ENCODE results near the gene ZNF521. TPM values are rescaled to one million over a fixed set of nuclear protein-coding genes. Genes with fewer than 3 reads are reported as not detected.

Gene ZNF521
- total and polyA plus RNA-seq, 10 of the 15 experiments (the other 5 are each of a cell fraction or from before 2014, with no cell fraction given), result 0.02 to 0.05 (median 0.04) TPM; not detected in 6

DNA sequence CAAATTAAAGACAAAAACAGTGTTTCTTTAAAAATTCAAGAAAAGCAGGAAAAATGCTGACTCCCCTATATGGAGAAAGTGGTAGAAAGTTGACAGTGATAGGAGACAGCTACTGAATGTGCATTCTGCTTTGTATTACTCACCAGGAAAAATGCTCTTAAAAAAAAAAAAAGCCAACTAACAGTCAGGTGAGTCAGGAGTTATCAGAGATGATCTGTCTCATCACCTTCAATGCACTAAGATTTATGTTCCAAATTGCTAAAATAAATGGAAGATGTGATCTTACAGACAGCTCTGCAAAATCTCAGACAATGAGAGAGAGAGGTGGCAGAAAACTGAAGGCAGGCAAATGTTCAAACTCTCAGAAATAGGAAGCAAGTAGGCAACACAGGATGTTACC is 47.6 kb upstream of the ZNF521 start:
- in situ Hi-C loops (cut with MboI), result no loop called here
- H3K27ac ChIP-seq (ENCODE audit: control insufficient read depth, insufficient read depth), result no peak overlapping the region
- H3K9me3 ChIP-seq (replicated peaks; ENCODE audit: control insufficient read depth, insufficient read depth, low read length), result no peaks in the 10 kb centered on the region
- H3K9ac ChIP-seq (ENCODE audit: control insufficient read depth, insufficient read depth, low read length), result no peak overlapping the region
- no peaks in the 10 kb centered on the region for H3K36me3 ChIP-seq (ENCODE audit: control insufficient read depth in 2 of 2, insufficient read depth in 2 of 2, low read length in 1 of 2)
- H4K20me1 ChIP-seq (ENCODE audit: control insufficient read depth, insufficient read depth), result no peaks in the 10 kb centered on the region
- no TSS peak for BruUV-seq (replicated peaks)
- FAIRE-seq, result no peak
- no peak for DNase-seq (ENCODE audit: low read depth, low spot score)
- H3K27me3 ChIP-seq (replicated peaks in 1 of 2; ENCODE audit: control insufficient read depth in 2 of 2, insufficient read depth in 2 of 2, low read length in 1 of 2), result no peaks in the 10 kb centered on the region; a peak in 1 of 4 replicates
- H3K4me3 ChIP-seq, result no peak overlapping the region
- SMC1A ChIA-PET (ENCODE audit: uncharacterized antibody, unreplicated experiment), result interaction anchor here (0.9 kb wide), 1 partner anchor 14 kb away, joined by 3 read pairs; no protein-coding TSS in a partner anchor
- CTCF ChIA-PET, result interaction anchor here (1.3 kb wide), 1 partner anchor 10 kb away, joined by 4 read pairs; no protein-coding TSS in a partner anchor
- RAD21 ChIA-PET (ENCODE audit: unreplicated experiment), result no interaction called here
- no peak overlapping the region for H2AFZ ChIP-seq (ENCODE audit: control insufficient read depth, low read depth, low read length)
- no peak overlapping the region for H3K4me2 ChIP-seq (ENCODE audit: control insufficient read depth, insufficient read depth)
- no peaks in the 10 kb centered on the region for H3K79me2 ChIP-seq (ENCODE audit: control insufficient read depth, insufficient read depth, low read length)
- TF ChIP-seq DPF2 (IDR thresholded peaks at IDR 0.05) (no peak), NR2F1 (conservative IDR thresholded peaks at IDR 0.05) (no peak), POLR2A (IDR thresholded peaks at IDR 0.05; ENCODE audit: low read depth, low read length) (no peak), SP1 (IDR thresholded peaks at IDR 0.05; ENCODE audit: low read depth, low read length) (no peak), ZNF24 (IDR thresholded peaks at IDR 0.05) (no peak), CHD4 (IDR thresholded peaks at IDR 0.05) (no peak), NR2C2 (IDR thresholded peaks at IDR 0.05; ENCODE audit: borderline replicate concordance, control insufficient read depth, insufficient read length, low read depth) (no peak), HDAC2 (IDR thresholded peaks at IDR 0.05) (no peak), ZBED1 (IDR thresholded peaks at IDR 0.05; ENCODE audit: borderline replicate concordance) (no peak), NFYB (IDR thresholded peaks at IDR 0.05; ENCODE audit: insufficient read depth, low read depth, low read length) (no peak), MEF2B (IDR thresholded peaks at IDR 0.05; ENCODE audit: partially characterized antibody, poor library complexity, severe bottlenecking) (no peak), PML (IDR thresholded peaks at IDR 0.05; ENCODE audit: low read length) (no peak), IRF4 (IDR thresholded peaks at IDR 0.05; ENCODE audit: low read depth, low read length) (no peak)
- TF ChIP-seq, protein P1, sequence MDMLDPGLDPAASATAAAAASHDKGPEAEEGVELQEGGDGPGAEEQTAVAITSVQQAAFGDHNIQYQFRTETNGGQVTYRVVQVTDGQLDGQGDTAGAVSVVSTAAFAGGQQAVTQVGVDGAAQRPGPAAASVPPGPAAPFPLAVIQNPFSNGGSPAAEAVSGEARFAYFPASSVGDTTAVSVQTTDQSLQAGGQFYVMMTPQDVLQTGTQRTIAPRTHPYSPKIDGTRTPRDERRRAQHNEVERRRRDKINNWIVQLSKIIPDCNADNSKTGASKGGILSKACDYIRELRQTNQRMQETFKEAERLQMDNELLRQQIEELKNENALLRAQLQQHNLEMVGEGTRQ (IDR thresholded peaks at IDR 0.05; ENCODE audit: borderline replicate concordance, low read depth, low read length), result no peak
- TF ChIP-seq, protein P2, sequence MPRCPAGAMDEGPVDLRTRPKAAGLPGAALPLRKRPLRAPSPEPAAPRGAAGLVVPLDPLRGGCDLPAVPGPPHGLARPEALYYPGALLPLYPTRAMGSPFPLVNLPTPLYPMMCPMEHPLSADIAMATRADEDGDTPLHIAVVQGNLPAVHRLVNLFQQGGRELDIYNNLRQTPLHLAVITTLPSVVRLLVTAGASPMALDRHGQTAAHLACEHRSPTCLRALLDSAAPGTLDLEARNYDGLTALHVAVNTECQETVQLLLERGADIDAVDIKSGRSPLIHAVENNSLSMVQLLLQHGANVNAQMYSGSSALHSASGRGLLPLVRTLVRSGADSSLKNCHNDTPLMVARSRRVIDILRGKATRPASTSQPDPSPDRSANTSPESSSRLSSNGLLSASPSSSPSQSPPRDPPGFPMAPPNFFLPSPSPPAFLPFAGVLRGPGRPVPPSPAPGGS (IDR thresholded peaks at IDR 0.05; ENCODE audit: borderline replicate concordance, insufficient read depth, low read depth, low read length, poor library complexity, severe bottlenecking), result no peak
- ATAC-seq, result no peak
- intact Hi-C loops (cut with micrococcal nuclease; ENCODE audit: unreplicated experiment), result no loop called here
- no peaks in the 10 kb centered on the region for H3K4me1 ChIP-seq (ENCODE audit: control insufficient read depth, insufficient read depth, low read length)
- POLR2A ChIA-PET, result no interaction called here
